Endometrial microvascular endothelial cells (primary cell): ENCODE results near the gene ATPAF1. TPM values are rescaled to one million over a fixed set of nuclear protein-coding genes. Genes with fewer than 3 reads are reported as not detected.
"Not testable (repeated sequence)": the region's sequence is repeated elsewhere in the genome, so short reads cannot be mapped to it uniquely, and the experiment has no call there.

Source experiments
- in situ Hi-C: cut with HindIII; loops from 2 replicates; pipeline ENCODE4 v1.10.0; 2017; ENCODE audit warnings: low sequenced_read_pairs, low pct_unique_long_range_greater_than_20kb; ENCODE audit errors: inconsistent ontology term
- total RNA-seq: library from RNA; depleted of rRNA; stranded (reverse); fragments of >200 nt; gene quantifications from one replicate; pipeline ENCODE4 v1.2.3, GENCODE V29; 2015; ENCODE audit errors: inconsistent ontology term

The ATPAF1 gene
- total RNA-seq, 1 donor from 2014 or later = 64.8 TPM

- in situ Hi-C loops = no loop called here
Observed at GRCh38 chr1:46684670-46685069, 16.5 kb upstream of the ATPAF1 start.

- in situ Hi-C loops = no loop called here
Observed at GRCh38 chr1:46682064-46682463, 13.9 kb upstream of the ATPAF1 start.

GRCh38 chr1:46681333-46682034, 13.3 kb upstream of the ATPAF1 start:
- in situ Hi-C loops = no loop called here

DNA sequence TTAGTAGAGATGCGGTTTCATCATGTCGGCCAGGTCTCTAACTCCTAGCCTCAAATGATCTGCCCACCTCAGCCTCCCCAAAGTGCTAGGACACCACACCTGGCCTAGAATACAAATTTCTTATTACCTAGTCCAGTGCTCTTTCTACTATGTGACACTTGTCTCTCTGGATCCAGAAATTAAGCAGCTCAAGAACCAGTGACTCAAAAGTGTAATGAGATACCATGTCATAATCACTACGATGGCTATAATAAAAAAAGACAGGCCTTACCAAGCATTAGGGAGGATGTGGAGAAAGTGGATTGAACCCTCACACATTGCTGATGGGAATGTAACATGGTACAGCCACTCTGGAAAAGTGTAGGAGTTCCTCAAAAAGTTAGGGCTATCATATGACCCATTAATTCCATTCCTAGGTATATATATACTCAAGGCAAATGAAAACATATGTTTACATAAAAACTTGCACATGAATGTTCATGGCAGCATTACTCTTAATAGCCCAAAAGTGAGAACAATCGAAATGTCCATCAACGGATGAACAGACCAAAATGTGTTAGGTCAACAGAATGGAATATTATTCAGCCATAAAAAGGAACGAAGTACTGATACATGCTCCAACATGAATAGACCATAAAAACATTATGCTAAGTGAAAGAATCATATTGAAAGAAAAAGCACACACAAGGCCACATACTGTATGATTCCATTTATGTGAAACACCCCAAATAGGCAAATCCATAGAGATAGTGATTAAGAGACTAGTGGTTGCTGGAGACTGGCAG, 11.8 kb upstream of the ATPAF1 start:
- in situ Hi-C loops = no loop called here

DNA sequence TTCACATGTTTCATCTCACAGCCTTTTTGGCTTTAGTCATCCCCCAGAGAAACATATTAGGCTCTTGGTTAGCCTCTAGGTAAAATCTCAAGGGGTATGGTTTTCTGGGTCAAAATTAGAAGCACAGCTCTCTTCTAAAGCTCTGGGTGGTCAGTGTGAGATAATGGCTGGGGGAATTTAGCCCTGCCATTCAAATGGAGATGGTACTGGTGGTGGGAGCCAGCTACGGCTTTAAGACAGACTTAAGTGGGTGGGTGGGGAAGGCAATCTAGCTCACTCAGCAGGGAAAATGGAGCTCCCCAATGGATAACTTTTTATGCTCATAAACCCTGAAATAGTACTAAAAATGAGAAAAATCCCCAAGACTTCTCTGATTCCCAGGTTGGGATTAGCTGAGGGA, 9.2 kb upstream of the ATPAF1 start:
- in situ Hi-C loops = no loop called here

DNA sequence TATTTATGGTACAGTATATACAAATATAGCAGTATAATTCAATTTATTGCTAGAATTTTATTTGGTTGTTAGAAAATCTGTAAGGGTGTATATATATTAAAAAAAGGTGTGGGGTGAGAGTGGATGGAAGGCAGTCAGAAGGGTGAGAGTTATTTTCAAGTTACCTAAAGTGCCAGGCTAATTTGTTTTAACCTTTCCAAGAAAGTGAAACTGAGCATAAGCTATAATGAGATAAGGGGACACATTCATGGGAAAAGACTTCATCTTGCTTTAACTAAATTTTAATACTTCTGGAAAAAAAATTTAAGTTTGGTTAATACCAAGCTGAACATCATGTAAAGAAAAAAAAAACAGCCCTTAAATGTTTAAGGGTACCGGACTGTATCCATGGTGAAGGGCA, 8.4 kb upstream of the ATPAF1 start:
- in situ Hi-C loops = no loop called here

DNA sequence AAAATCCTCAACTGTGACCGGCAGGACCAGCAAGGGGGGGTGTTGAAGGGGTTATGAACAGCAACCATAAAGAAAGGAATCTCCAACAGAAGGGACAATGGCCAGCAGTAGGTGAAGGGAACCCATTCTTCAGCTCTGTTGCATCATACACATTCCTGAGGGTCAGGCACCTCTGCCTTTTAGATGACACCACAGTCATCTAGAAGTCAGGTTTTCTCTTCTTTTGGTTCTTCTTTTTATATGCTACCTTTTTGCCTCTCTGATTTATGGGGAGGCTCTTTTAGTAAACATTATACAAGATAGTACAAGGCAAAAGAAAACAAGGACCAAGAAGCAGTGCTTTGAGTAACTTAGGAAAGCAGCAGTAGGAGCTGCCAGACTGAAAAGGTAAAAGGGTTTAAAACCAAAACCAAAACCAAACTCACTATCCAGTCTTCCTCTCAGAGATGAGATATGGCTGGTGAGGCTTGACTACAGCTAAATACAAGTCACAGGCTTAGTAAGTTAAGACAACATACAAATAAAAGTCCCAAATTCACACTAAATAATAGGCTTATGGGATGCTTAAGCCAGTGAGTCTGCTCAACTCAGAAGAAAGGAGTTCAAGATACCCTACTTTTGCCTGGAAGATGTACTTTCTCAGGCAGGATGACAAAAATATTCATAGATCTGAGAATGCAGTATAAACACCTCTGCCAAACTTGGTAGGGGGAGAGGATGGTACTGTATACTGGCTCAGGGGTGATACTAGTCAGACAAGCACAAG, 7.6 kb upstream of the ATPAF1 start:
- in situ Hi-C loops = no loop called here

GRCh38 chr1:46673749-46674182, 5.6 kb upstream of the ATPAF1 start:
- in situ Hi-C loops = no loop called here

DNA sequence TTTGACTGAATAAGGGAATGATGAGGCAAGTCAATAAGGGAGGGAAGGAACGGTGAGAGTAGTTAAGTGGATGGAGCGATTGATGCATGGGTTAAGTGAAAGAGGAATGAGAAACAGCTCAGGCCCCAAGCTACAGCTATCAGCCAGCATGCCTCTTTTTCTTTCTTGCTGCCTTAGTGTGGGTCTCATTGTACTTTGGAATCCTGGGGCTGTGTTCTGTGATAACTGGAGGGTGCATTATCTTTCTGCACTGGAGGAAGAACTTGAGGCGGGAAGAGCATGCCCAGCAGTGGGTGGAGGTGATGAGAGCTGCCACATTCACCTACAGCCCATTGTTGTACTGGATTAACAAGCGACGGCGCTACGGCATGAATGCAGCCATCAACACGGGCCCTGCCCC, 4.5 kb upstream of the ATPAF1 start:
- in situ Hi-C loops = no loop called here

- in situ Hi-C loops = no loop called here
Observed at GRCh38 chr1:46671554-46671953, 3.4 kb upstream of the ATPAF1 start, which contains the start of gene TEX38. Gene TEX38 (plus strand): TSS chr1:46671854. CDS start chr1:46671935, 81 bp downstream.

- in situ Hi-C loops = no loop called here
Observed at GRCh38 chr1:46670134-46670533, 2.0 kb upstream of the ATPAF1 start.

DNA sequence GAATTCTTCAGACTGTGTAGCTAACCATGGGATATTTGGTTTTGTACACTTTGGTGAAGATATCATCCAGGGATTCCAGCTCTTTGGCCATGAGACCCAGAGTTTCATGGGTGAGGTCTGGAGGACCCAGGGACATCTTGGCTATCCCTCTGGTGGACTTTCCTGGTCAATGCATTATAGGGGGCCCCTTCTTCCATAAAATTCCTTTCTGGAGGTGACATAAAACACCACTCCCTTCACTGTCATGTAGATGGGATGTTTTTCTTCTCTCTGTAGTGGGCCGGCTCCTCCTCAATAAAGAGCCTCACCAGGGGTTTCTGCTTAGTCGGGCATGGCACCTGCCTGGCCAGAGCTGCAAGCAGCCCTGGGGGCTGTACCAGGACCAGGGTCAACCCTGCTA, 2.2 kb downstream of the ATPAF1 start:
- in situ Hi-C loops = no loop called here

DNA sequence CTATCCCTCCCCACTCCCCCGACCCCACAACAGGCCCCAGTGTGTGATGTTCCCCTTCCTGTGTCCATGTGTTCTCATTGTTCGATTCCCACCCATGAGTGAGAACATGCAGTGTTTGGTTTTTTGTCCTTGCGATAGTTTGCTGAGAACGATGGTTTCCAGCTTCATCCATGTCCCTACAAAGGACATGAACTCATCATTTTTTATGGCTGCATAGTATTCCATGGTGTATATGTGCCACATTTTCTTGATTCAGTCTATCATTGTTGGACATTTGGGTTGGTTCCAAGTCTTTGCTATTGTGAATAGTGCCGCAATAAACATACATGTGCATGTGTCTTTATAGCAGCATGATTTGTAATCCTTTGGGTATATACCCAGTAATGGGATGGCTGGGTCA, 5.2 kb downstream of the ATPAF1 start:
- in situ Hi-C loops = not testable (repeated sequence)

DNA sequence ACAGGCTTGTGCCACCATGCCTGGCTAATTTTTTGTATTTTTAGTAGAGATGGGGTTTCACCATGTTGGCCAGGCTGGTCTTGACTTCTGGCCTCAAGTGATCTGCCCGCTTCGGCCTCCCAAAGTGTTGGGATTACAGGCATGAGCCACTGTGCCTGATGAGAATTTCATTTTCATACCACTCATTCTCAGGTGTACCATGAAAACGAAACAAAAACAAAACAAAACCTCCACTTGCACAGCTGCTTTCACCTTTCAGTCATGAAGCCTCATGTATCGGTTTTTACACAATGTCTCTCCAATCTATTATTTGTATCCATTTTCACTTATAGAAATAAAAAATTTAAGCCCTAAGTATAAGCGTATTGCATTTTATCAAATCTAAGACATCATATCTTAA, 8.0 kb downstream of the ATPAF1 start:
- in situ Hi-C loops = not testable (repeated sequence)

- in situ Hi-C loops = no loop called here
Observed at GRCh38 chr1:46659307-46659870, 8.8 kb downstream of the ATPAF1 start.

DNA sequence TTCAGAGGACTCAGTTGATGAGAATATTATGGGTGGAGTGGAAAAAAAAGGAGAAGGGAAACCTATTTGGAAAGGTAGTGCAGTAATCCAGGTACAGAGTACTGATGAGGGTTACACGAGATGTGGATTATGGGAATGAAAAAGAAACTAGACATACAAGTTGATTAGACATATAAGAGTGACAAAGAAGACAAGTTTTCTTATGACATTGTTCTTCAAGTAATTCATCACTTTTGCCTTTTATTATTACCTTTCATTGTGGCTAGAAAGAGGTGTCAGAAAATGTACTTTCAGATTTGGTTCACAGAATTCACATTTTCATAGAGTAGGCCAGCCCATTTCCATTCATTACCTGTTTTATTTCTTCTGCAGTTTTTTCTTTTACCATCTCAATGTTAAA, 10.4 kb downstream of the ATPAF1 start:
- in situ Hi-C loops = no loop called here

GRCh38 chr1:46656643-46657042, 11.5 kb downstream of the ATPAF1 start:
- in situ Hi-C loops = no loop called here

GRCh38 chr1:46655848-46656247, 12.3 kb downstream of the ATPAF1 start:
- in situ Hi-C loops = no loop called here

GRCh38 chr1:46654698-46655097, 13.5 kb downstream of the ATPAF1 start:
- in situ Hi-C loops = not testable (repeated sequence)
